Psoas muscle (tissue), 8 donors: Measurements from ENCODE around the gene STX11. TPM values are rescaled to one million over a fixed set of nuclear protein-coding genes. Genes with fewer than 3 reads are reported as not detected.

Experiments used
- ATAC-seq, 4 donors: fragments of 200-7000 bp; cut with Tn5 transposase; one replicate each; pipeline ENCODE4 v1.9.1; 2020; ENCODE audit warnings: moderate library complexity in 3 of 4, mild to moderate bottlenecking in 2 of 4
- DNase-seq, 2 donors: peaks; one replicate each; pipeline ENCODE4 v3.0.0-alpha.2; 2020
- H3K27ac ChIP-seq: fragments of 200-600 bp; one replicate; pipeline ENCODE4 v1.8.0; 2022
- H3K27me3 ChIP-seq, 3 donors: fragments of 200-600 bp in 1 of 3; one replicate each; pipeline versions ENCODE4 v1.6.1 to v1.8.0; 2013 to 2022; ENCODE audit warnings: low read length in 2 of 3, mild to moderate bottlenecking in 2 of 3, moderate library complexity in 1 of 3; ENCODE audit not compliant: insufficient read depth in 3 of 3
- H3K36me3 ChIP-seq, 2 donors: fragments of 200-600 bp in 1 of 2; one replicate each; pipeline versions ENCODE4 v1.6.1 to v1.8.0; 2013 to 2022; ENCODE audit warnings: low read depth in 1 of 2, mild to moderate bottlenecking in 1 of 2, moderate library complexity in 1 of 2; ENCODE audit not compliant: insufficient read depth in 1 of 2
- H3K4me1 ChIP-seq: fragments of 200-600 bp; one replicate; pipeline ENCODE4 v1.8.0; 2022
- H3K4me3 ChIP-seq: fragments of 200-600 bp; one replicate; pipeline ENCODE4 v1.8.0; 2022; ENCODE audit warnings: mild to moderate bottlenecking
- H3K9me3 ChIP-seq: fragments of 200-600 bp; one replicate; pipeline ENCODE4 v1.8.0; 2022
- WGBS, 3 donors: extraction: QIAGEN DNeasy Blood & Tissue Kit; methylation state at CpG; one replicate each; pipeline versions ENCODE4 v1.1.6 to v1.1.7; 2013; 5-methylcytosine and 5-hydroxymethylcytosine counted together
- intact Hi-C, 2 donors: fragments of 100-400 bp; cut with DNase I; formaldehyde crosslinking; loops; one replicate each; pipeline versions ENCODE4 v1.11.0 to v1.14.2; 2022
- polyA plus RNA-seq, 3 donors: library from polyadenylated mRNA; stranded (reverse); fragments of 200-250 nt; gene quantifications; one replicate each; pipeline ENCODE4 v1.2.3, GENCODE V29; 2013
- total RNA-seq, 4 donors: library from RNA; stranded (reverse); fragmentation: NEBNext Ultra II Directional in 2 of 4; extraction: Animal tissue kit (Norgen Biotek cat#: 25700) in 2 of 4; gene quantifications; one replicate each; pipeline versions ENCODE4 v1.2.1 to v1.2.4, GENCODE V29; 2021 to 2023
- TF ChIP-seq, protein P1 (sequence below): fragments of 200-600 bp; IDR thresholded peaks from one replicate; pipeline ENCODE4 v1.8.0; 2022; ENCODE audit warnings: antibody characterized with exemption
- donor health status: healthy with polysubstance abuse.
- donor health status: DM: no; HTN: no; CAD: no; lungs with moderate emphysema.
- donor health status: Bipolar disorder and iron deficiency.
- donor health status: healthy.
- donor health status: DM: yes; HTN: yes; CAD: no.
- donor health status: DM: no; HTN: no; CAD: no.
- donor health status: DM: no; HTN: no; CAD: no.
- donor health status: DM: yes; HTN: yes; CAD: no.

The STX11 gene
- total and polyA plus RNA-seq, 7 donors: 1.2 to 4.6 (median 1.4) TPM

DNA sequence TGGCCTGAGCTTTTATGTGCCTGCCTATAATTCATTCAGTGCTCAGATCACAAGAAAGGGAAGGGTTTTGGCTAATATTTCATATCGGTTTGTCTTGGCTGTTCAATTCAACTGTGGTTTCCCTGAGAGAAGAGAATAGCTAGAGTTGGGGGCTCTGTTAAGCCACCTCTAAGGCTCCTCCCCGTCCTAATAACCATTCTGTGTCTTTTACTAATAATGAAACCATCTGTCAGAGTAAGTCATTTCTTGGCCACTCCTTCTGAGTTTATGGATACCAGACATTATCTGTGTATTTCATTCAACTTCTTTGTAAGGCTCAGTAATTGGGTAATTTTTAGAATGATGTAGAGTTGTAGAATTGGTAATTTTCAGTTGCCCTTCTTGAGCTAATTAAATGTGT lies 5.2 kb downstream of the STX11 start:
- Histone ChIP-seq H3K27ac (no peak overlapping the region), H3K36me3 (no peaks in the 10 kb centered on the region), H3K4me1 (no peaks in the 10 kb centered on the region), H3K9me3 (no peaks in the 10 kb centered on the region), H3K4me3 (no peak overlapping the region), H3K27me3 (peaks cover 0 to 20% (median 4%) of the 10 kb centered on the region in 3 donors)
- 64 to 73% (median 69%) methylated on average over 2 of the region's 2 CpGs for WGBS, 3 donors
- no peak for DNase-seq
- ATAC-seq: no peak
- intact Hi-C loops: no loop called here
- TF ChIP-seq, protein P1, sequence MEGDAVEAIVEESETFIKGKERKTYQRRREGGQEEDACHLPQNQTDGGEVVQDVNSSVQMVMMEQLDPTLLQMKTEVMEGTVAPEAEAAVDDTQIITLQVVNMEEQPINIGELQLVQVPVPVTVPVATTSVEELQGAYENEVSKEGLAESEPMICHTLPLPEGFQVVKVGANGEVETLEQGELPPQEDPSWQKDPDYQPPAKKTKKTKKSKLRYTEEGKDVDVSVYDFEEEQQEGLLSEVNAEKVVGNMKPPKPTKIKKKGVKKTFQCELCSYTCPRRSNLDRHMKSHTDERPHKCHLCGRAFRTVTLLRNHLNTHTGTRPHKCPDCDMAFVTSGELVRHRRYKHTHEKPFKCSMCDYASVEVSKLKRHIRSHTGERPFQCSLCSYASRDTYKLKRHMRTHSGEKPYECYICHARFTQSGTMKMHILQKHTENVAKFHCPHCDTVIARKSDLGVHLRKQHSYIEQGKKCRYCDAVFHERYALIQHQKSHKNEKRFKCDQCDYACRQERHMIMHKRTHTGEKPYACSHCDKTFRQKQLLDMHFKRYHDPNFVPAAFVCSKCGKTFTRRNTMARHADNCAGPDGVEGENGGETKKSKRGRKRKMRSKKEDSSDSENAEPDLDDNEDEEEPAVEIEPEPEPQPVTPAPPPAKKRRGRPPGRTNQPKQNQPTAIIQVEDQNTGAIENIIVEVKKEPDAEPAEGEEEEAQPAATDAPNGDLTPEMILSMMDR: no peak

DNA sequence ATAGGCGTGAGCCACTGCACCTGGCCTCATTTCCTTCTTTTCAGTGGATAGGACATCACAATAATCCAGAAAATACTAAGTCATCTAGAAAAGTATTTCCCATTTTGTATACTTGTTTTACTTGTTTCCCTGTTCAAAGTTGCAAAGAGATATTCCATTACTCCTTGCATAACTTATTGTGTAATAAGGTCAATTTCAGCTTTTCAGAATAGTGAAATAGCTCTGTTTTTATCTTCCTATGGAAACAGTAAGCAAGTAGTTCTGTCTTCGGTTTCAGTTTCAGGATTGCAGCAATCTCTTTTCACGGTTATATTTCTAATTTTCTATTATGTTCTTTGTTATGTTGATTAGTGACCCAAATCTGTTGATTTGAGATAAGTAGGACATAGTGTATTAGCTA lies 6.0 kb downstream of the STX11 start:
- Histone ChIP-seq H3K36me3 (no peaks in the 10 kb centered on the region), H3K27me3 (peaks cover 0 to 15% (median 0%) of the 10 kb centered on the region in 3 donors), H3K9me3 (no peaks in the 10 kb centered on the region), H3K4me3 (no peak overlapping the region), H3K4me1 (no peaks in the 10 kb centered on the region), H3K27ac (no peak overlapping the region)
- 58 to 85% (median 69%) methylated on average over 3 of the region's 3 CpGs for WGBS, 3 donors
- intact Hi-C loops: no loop called here
- DNase-seq (no peak), ATAC-seq (no peak)
- TF ChIP-seq, protein P1: no peak

GRCh38 chr6:144156991-144157390 lies 6.7 kb downstream of the STX11 start:
- Histone ChIP-seq H3K27me3 (peaks cover 0 to 9% (median 0%) of the 10 kb centered on the region in 3 donors), H3K4me3 (no peak overlapping the region), H3K36me3 (no peaks in the 10 kb centered on the region), H3K4me1 (no peaks in the 10 kb centered on the region), H3K27ac (no peak overlapping the region), H3K9me3 (no peaks in the 10 kb centered on the region)
- intact Hi-C loops: no loop called here
- WGBS, 3 donors: 66 to 81% (median 72%) methylated on average over 3 of the region's 3 CpGs
- DNase-seq (no peak), ATAC-seq (no peak)
- TF ChIP-seq, protein P1: no peak

DNA sequence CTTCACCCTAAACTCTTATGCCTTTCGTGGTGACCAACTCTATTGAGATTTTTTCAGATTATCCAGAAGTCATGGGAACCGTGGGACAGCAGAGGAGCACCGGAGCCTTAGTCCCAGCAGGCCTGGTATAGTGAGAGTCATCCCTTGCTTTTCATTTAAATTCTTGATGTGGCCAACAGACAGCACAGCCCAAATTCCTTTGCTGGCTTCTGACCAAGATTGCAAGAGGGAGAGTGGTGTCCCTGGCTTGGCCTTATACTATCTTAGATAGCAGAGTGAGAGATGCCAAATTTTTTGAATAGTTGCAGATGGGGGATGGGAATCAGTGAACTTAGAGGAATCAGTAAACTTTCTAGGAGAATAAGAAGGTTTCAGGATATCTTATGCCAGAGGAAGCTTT lies 7.8 kb downstream of the STX11 start:
- no peaks in the 10 kb centered on the region for H3K9me3 ChIP-seq
- H3K27me3 ChIP-seq: no peaks in the 10 kb centered on the region
- peak in 1 of 2 donors; percentile 33 for DNase-seq
- no peak overlapping the region for H3K4me3 ChIP-seq
- TF ChIP-seq, protein P1: no peak
- no peaks in the 10 kb centered on the region for H3K36me3 ChIP-seq
- intact Hi-C loops: no loop called here
- no peak overlapping the region for H3K27ac ChIP-seq
- H3K4me1 ChIP-seq: no peaks in the 10 kb centered on the region
- ATAC-seq: peak; percentile 34 to 81 (median 62)
- whole genome bisulfite sequencing, 3 donors: 5 to 16% (median 10%) methylated on average over 3 of the region's 3 CpGs

GRCh38 chr6:144159223-144159622 lies 8.9 kb downstream of the STX11 start:
- 68 to 79% (median 79%) methylated on average over 5 of the region's 5 CpGs for WGBS, 3 donors
- H3K4me1 ChIP-seq: no peaks in the 10 kb centered on the region
- no peak for ATAC-seq
- DNase-seq: no peak
- H3K4me3 ChIP-seq: no peak overlapping the region
- no peaks in the 10 kb centered on the region for H3K9me3 ChIP-seq
- H3K36me3 ChIP-seq: no peaks in the 10 kb centered on the region
- intact Hi-C loops: no loop called here
- H3K27ac ChIP-seq: peak overlapping the region; percentile 1
- no peaks in the 10 kb centered on the region for H3K27me3 ChIP-seq
- TF ChIP-seq, protein P1: no peak
